NCI-H187 treated with DMSO at 0.1 percent for 48 hours (cell line): ENCODE data around the gene TRIM25.

Experiments
- DNase-seq: peaks from one replicate; lab custom pipeline; 2025; lab: John Stamatoyannopoulos, UW

The TRIM25 gene

GRCh38 chr17:56867948-56868376 lies 45.9 kb downstream of the TRIM25 start:
- DNase-seq: no peak

- DNase-seq: no peak
These were observed 47.4 kb downstream of the TRIM25 start for GRCh38 chr17:56866496-56866895.

GRCh38 chr17:56866076-56866475 lies 47.8 kb downstream of the TRIM25 start:
- no peak for DNase-seq

GRCh38 chr17:56863974-56864373 lies 49.9 kb downstream of the TRIM25 start:
- no peak for DNase-seq

GRCh38 chr17:56861899-56862298 lies 52.0 kb downstream of the TRIM25 start:
- no peak for DNase-seq

- no peak for DNase-seq
These were observed 62.8 kb downstream of the TRIM25 start for GRCh38 chr17:56851008-56851407.

GRCh38 chr17:56850591-56850990 lies 63.3 kb downstream of the TRIM25 start:
- DNase-seq: no peak

- no peak for DNase-seq
These were observed 64.7 kb downstream of the TRIM25 start for GRCh38 chr17:56849131-56849530.

- no peak for DNase-seq
These were observed 66.7 kb downstream of the TRIM25 start for GRCh38 chr17:56847106-56847505.

- no peak for DNase-seq
These were observed 67.9 kb downstream of the TRIM25 start for GRCh38 chr17:56845934-56846333.

- no peak for DNase-seq
These were observed 71.3 kb downstream of the TRIM25 start for GRCh38 chr17:56842577-56842976.

GRCh38 chr17:56838687-56839086 lies 75.2 kb downstream of the TRIM25 start:
- DNase-seq: no peak
